ENCODE measurements around the gene ADAMTS3. TPM values are rescaled to one million over a fixed set of nuclear protein-coding genes. Genes with fewer than 3 reads are reported as not detected.

Gene ADAMTS3
- total RNA-seq, 1 experiment from 2014 or later, result 0.39 TPM

DNA sequence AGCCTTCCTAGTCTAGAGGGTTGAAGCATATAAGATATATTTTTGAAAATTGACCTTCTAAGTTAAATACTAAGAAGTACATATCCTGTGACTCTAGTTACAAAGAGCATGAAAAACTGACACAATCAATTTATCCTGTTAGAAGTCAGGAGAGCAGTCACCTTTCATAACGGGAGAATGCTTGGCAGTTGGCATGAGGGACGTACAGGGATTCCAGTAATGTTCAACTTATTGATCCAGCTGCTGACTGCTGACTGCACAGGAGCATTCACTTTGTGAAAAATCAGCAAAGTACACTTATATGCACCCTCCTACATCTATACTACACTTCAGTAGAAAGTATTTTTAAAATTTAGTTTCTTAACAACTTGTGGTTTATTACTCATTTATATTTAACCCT, 4.2 kb downstream of the ADAMTS3 start:
- H3K4me1 ChIP-seq (ENCODE audit: control insufficient read depth, insufficient read depth, low read length), result no peaks in the 10 kb centered on the region
- no peaks in the 10 kb centered on the region for H3K36me3 ChIP-seq (ENCODE audit: control insufficient read depth, insufficient read depth, low read length)
- H3K4me3 ChIP-seq (ENCODE audit: low read depth in 2 of 2, low read length in 2 of 2), result no peak overlapping the region
- intact Hi-C loops (cut with micrococcal nuclease; ENCODE audit: unreplicated experiment), result no loop called here
- ATAC-seq (no peak), DNase-seq (ENCODE audit: low read depth, low spot score) (no peak)
- ChIA-PET CTCF (no interaction called here), POLR2A (no interaction called here)
- H3K9me3 ChIP-seq (ENCODE audit: control insufficient read depth, insufficient read depth, low read depth, low read length), result no peaks in the 10 kb centered on the region
- TF ChIP-seq, protein P1, sequence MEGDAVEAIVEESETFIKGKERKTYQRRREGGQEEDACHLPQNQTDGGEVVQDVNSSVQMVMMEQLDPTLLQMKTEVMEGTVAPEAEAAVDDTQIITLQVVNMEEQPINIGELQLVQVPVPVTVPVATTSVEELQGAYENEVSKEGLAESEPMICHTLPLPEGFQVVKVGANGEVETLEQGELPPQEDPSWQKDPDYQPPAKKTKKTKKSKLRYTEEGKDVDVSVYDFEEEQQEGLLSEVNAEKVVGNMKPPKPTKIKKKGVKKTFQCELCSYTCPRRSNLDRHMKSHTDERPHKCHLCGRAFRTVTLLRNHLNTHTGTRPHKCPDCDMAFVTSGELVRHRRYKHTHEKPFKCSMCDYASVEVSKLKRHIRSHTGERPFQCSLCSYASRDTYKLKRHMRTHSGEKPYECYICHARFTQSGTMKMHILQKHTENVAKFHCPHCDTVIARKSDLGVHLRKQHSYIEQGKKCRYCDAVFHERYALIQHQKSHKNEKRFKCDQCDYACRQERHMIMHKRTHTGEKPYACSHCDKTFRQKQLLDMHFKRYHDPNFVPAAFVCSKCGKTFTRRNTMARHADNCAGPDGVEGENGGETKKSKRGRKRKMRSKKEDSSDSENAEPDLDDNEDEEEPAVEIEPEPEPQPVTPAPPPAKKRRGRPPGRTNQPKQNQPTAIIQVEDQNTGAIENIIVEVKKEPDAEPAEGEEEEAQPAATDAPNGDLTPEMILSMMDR (IDR thresholded peaks at IDR 0.05), result no peak
- TF ChIP-seq POLR2AphosphoS5 (IDR thresholded peaks at IDR 0.05; ENCODE audit: low read depth, low read length), result no peak
- TF ChIP-seq REST (IDR thresholded peaks at IDR 0.05; ENCODE audit: insufficient read depth in 1 of 2, low read depth in 2 of 2, low read length in 1 of 2), result no peak
- no peak for TF ChIP-seq SIN3A (IDR thresholded peaks at IDR 0.05; ENCODE audit: borderline replicate concordance, insufficient read depth, low read depth, low read length)
- no peak for TF ChIP-seq TCF7L2 (IDR thresholded peaks at IDR 0.05; ENCODE audit: low read depth, low read length)
- BruUV-seq (replicated peaks), result no TSS peak
- H3K27ac ChIP-seq (ENCODE audit: low read length), result no peak overlapping the region
- no peaks in the 10 kb centered on the region for H3K27me3 ChIP-seq (ENCODE audit: control insufficient read depth, insufficient read depth, low read length)
- in situ Hi-C loops (cut with HindIII; ENCODE audit: low pct_unique_long_range_greater_than_20kb, low sequenced_read_pairs), result no loop called here

DNA sequence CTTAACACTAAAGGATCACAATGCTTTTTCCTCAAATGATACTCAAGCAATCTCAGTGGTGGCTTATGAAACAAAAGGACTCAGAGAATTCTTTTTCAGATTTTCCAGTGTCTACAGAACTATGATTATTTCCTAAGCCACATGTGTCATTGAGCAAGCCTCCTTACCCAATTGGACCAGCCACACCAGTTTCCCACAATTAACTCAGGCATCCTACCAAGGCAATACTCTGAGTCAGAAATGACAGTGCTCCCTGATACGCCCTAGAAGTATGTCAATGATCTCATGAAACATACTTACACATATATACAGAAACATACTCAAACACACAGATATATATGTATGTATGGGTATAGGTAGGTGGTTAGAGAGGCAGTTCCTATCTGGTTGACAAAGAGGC, 4.8 kb downstream of the ADAMTS3 start:
- CTCF ChIA-PET, result no interaction called here
- no peak overlapping the region for H3K27ac ChIP-seq (ENCODE audit: low read length)
- no TSS peak for BruUV-seq (replicated peaks)
- no peaks in the 10 kb centered on the region for H3K36me3 ChIP-seq (ENCODE audit: control insufficient read depth, insufficient read depth, low read length)
- no peak for TF ChIP-seq TCF7L2 (IDR thresholded peaks at IDR 0.05; ENCODE audit: low read depth, low read length)
- no peak for TF ChIP-seq SIN3A (IDR thresholded peaks at IDR 0.05; ENCODE audit: borderline replicate concordance, insufficient read depth, low read depth, low read length)
- no peak for TF ChIP-seq POLR2AphosphoS5 (IDR thresholded peaks at IDR 0.05; ENCODE audit: low read depth, low read length)
- no peak for TF ChIP-seq REST (IDR thresholded peaks at IDR 0.05; ENCODE audit: insufficient read depth in 1 of 2, low read depth in 2 of 2, low read length in 1 of 2)
- TF ChIP-seq, protein P1 (IDR thresholded peaks at IDR 0.05), result no peak
- ATAC-seq, result no peak
- POLR2A ChIA-PET, result no interaction called here
- intact Hi-C loops (cut with micrococcal nuclease; ENCODE audit: unreplicated experiment) (no loop called here), in situ Hi-C loops (cut with HindIII; ENCODE audit: low pct_unique_long_range_greater_than_20kb, low sequenced_read_pairs) (no loop called here)
- H3K27me3 ChIP-seq (ENCODE audit: control insufficient read depth, insufficient read depth, low read length), result no peaks in the 10 kb centered on the region
- DNase-seq (ENCODE audit: low read depth, low spot score), result no peak
- H3K4me3 ChIP-seq (ENCODE audit: low read depth in 2 of 2, low read length in 2 of 2), result no peak overlapping the region
- H3K4me1 ChIP-seq (ENCODE audit: control insufficient read depth, insufficient read depth, low read length), result no peaks in the 10 kb centered on the region
- H3K9me3 ChIP-seq (ENCODE audit: control insufficient read depth, insufficient read depth, low read depth, low read length), result no peaks in the 10 kb centered on the region

All from Panc1 (cell line).